NCI-H510A treated with DMSO at 0.1 percent for 48 hours (cell line): ENCODE data around the gene ATP11A.

Source experiments
- DNase-seq: peaks from one replicate; lab custom pipeline; 2025; lab: John Stamatoyannopoulos, UW

Gene ATP11A

GRCh38 chr13:112710855-112711527 lies 21.2 kb downstream of the ATP11A start:
- DNase-seq: no peak

- peak; percentile 54 for DNase-seq
These were observed 21.9 kb downstream of the ATP11A start for GRCh38 chr13:112711528-112712265.

- DNase-seq: no peak
These were observed 22.8 kb downstream of the ATP11A start for GRCh38 chr13:112712451-112713207.

- no peak for DNase-seq
These were observed 23.8 kb downstream of the ATP11A start for GRCh38 chr13:112713517-112714253.

GRCh38 chr13:112714376-112715174 lies 24.7 kb downstream of the ATP11A start:
- no peak for DNase-seq

- no peak for DNase-seq
These were observed 25.4 kb downstream of the ATP11A start for GRCh38 chr13:112715210-112715609.

- DNase-seq: peak; percentile 36
These were observed 26.1 kb downstream of the ATP11A start for GRCh38 chr13:112715715-112716460.

GRCh38 chr13:112716461-112716820 lies 26.6 kb downstream of the ATP11A start:
- no peak for DNase-seq

- DNase-seq: no peak
These were observed 27.1 kb downstream of the ATP11A start for GRCh38 chr13:112716841-112717520.

- no peak for DNase-seq
These were observed 28.5 kb downstream of the ATP11A start for GRCh38 chr13:112718318-112718717.

- no peak for DNase-seq
These were observed 29.2 kb downstream of the ATP11A start for GRCh38 chr13:112719016-112719415.

- DNase-seq: no peak
These were observed 29.7 kb downstream of the ATP11A start for GRCh38 chr13:112719556-112719955.

GRCh38 chr13:112720251-112720650 lies 30.4 kb downstream of the ATP11A start:
- DNase-seq: no peak

GRCh38 chr13:112720814-112721197 lies 31.0 kb downstream of the ATP11A start:
- DNase-seq: no peak

- DNase-seq: no peak
These were observed 31.6 kb downstream of the ATP11A start for GRCh38 chr13:112721198-112722104.

- peak; percentile 27 for DNase-seq
These were observed 32.8 kb downstream of the ATP11A start for GRCh38 chr13:112722433-112723263.

GRCh38 chr13:112723771-112724170 lies 33.9 kb downstream of the ATP11A start:
- DNase-seq: no peak

GRCh38 chr13:112724788-112725345 lies 35.0 kb downstream of the ATP11A start:
- DNase-seq: no peak
